MM.1S (cell line): ENCODE measurements around the gene KDM4C.

Experiments
- DNase-seq: peaks from one replicate; pipeline ENCODE4 v3.0.0-alpha.2; 2015
- H2AFZ ChIP-seq: fragments of 300-600 bp; sonication (generic); 2 replicates; pipeline ENCODE4 v1.6.0; 2016; ENCODE audit warnings: antibody characterized with exemption, low read length
- H3F3A ChIP-seq: fragments of 300-600 bp; sonication (generic); 2 replicates; pipeline ENCODE4 v1.6.1; 2016; ENCODE audit warnings: mild to moderate bottlenecking, antibody characterized with exemption, low read length, moderate library complexity, mixed read lengths; ENCODE audit not compliant: insufficient read depth
- H3K27ac ChIP-seq: fragments of 300-600 bp; sonication (generic); 2 replicates; pipeline ENCODE4 v1.5.1; 2016; ENCODE audit warnings: mild to moderate bottlenecking, low read length
- H3K27me3 ChIP-seq: fragments of 300-600 bp; sonication (generic); replicated peaks from 2 replicates; pipeline ENCODE4 v1.6.0; 2016; ENCODE audit warnings: low read length; ENCODE audit not compliant: insufficient read depth
- H3K36me3 ChIP-seq: fragments of 300-600 bp; sonication (generic); replicated peaks from 2 replicates; pipeline ENCODE4 v1.6.1; 2016; ENCODE audit warnings: mild to moderate bottlenecking, low read length, mixed read lengths; ENCODE audit not compliant: insufficient read depth
- H3K4me1 ChIP-seq: fragments of 300-600 bp; sonication (generic); 2 replicates; pipeline ENCODE4 v1.6.1; 2016; ENCODE audit warnings: low read length, mixed read lengths
- H3K4me2 ChIP-seq: fragments of 300-600 bp; sonication (generic); 2 replicates; pipeline ENCODE4 v1.6.0; 2016; ENCODE audit warnings: low read depth, low read length
- H3K4me3 ChIP-seq: fragments of 300-600 bp; sonication (generic); 2 replicates; pipeline ENCODE4 v1.5.1; 2016; ENCODE audit warnings: low read length, mixed read lengths
- H3K79me2 ChIP-seq: fragments of 300-600 bp; sonication (generic); 2 replicates; pipeline ENCODE4 v1.6.1; 2016; ENCODE audit warnings: mixed run types, low read length, mixed read lengths
- H3K9ac ChIP-seq: fragments of 300-600 bp; sonication (generic); 2 replicates; pipeline ENCODE4 v1.6.1; 2016; ENCODE audit warnings: low read length, mixed read lengths
- H3K9me2 ChIP-seq: fragments of 300-600 bp; sonication (generic); replicated peaks from 2 replicates; pipeline ENCODE4 v1.6.1; 2016; ENCODE audit warnings: mild to moderate bottlenecking, low read length, mixed read lengths; ENCODE audit not compliant: insufficient read depth
- H3K9me3 ChIP-seq: fragments of 300-600 bp; sonication (generic); replicated peaks from 2 replicates; pipeline ENCODE4 v1.6.1; 2016; ENCODE audit warnings: mild to moderate bottlenecking, low read length, mixed read lengths; ENCODE audit not compliant: insufficient read depth
- H4K20me1 ChIP-seq: fragments of 300-600 bp; sonication (generic); 2 replicates; pipeline ENCODE4 v1.6.1; 2016; ENCODE audit warnings: mild to moderate bottlenecking, low read length, moderate library complexity, mixed read lengths; ENCODE audit not compliant: insufficient read depth
- EZH2 ChIP-seq: fragments of 300-600 bp; sonication (generic); optimal IDR thresholded peaks from 2 replicates; pipeline ENCODE3; 2017; ENCODE audit warnings: low read depth, mild to moderate bottlenecking, antibody characterized with exemption, low read length, mixed read lengths
- EZH2phosphoT487 ChIP-seq: fragments of 300-600 bp; sonication (generic); IDR thresholded peaks from 2 replicates; pipeline ENCODE4 v1.6.1; 2018; ENCODE audit warnings: antibody characterized with exemption, low read length
- TF ChIP-seq, protein P1 (sequence below): fragments of 300-600 bp; sonication (generic); IDR thresholded peaks from 2 replicates; pipeline ENCODE4 v1.5.1; 2016; ENCODE audit warnings: antibody characterized with exemption, low read length, mixed read lengths

Gene KDM4C

DNA sequence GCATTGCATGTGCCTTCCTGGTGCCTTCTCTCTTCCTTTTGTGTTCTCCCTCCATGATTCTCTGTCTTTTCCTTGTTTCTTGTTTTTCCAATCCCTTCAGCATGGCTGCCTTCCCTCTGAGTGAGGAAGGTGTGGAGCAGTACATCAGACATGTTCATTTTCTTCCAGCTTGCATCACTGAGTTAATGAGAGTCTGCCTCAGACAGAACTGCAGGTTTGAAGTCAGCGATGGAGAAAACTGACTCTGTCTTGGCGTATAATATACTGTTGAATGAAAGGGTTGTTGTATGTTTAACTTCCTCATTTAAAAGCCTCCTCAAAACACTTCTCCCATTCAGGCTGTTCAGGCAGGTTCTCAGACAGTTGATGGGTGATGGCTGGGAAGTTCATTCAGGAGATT, 129.3 kb downstream of the KDM4C start:
- H3K9ac ChIP-seq: no peak overlapping the region
- H3K9me3 ChIP-seq: no peaks in the 10 kb centered on the region
- H4K20me1 ChIP-seq: no peaks in the 10 kb centered on the region
- H3K4me3 ChIP-seq: no peak overlapping the region
- H3K9me2 ChIP-seq: no peaks in the 10 kb centered on the region
- H3K79me2 ChIP-seq: no peaks in the 10 kb centered on the region
- no peaks in the 10 kb centered on the region for H3K27me3 ChIP-seq
- TF ChIP-seq, protein P1, sequence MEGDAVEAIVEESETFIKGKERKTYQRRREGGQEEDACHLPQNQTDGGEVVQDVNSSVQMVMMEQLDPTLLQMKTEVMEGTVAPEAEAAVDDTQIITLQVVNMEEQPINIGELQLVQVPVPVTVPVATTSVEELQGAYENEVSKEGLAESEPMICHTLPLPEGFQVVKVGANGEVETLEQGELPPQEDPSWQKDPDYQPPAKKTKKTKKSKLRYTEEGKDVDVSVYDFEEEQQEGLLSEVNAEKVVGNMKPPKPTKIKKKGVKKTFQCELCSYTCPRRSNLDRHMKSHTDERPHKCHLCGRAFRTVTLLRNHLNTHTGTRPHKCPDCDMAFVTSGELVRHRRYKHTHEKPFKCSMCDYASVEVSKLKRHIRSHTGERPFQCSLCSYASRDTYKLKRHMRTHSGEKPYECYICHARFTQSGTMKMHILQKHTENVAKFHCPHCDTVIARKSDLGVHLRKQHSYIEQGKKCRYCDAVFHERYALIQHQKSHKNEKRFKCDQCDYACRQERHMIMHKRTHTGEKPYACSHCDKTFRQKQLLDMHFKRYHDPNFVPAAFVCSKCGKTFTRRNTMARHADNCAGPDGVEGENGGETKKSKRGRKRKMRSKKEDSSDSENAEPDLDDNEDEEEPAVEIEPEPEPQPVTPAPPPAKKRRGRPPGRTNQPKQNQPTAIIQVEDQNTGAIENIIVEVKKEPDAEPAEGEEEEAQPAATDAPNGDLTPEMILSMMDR: no peak
- no peaks in the 10 kb centered on the region for H3K4me1 ChIP-seq
- H3K4me2 ChIP-seq: no peak overlapping the region
- no peak for DNase-seq
- no peaks in the 10 kb centered on the region for H3K36me3 ChIP-seq
- H3K27ac ChIP-seq: no peak overlapping the region
- no peaks in the 10 kb centered on the region; the same call in 1 of the 2 replicates for H3F3A ChIP-seq
- H2AFZ ChIP-seq: no peak overlapping the region

DNA sequence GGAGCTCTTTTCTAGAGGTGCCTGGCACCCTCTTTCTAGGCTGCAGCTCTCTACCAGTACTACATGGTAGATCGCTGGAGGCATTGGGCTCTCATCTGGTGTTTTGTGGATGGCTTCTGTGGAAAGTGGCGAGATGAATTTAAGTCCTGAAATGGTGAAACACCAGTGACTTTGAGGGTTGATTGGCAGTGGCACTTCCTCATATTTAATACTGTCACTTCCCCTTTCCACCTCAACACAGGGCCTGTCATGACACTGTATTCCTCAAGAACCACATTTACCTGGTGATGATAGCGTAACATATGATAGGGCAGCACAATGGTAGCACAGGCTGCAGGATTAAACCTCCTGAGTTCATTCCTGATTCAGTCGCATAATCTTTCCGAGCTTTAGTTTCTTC, 132.1 kb downstream of the KDM4C start:
- no peaks in the 10 kb centered on the region for H4K20me1 ChIP-seq
- no peaks in the 10 kb centered on the region for H3K9me2 ChIP-seq
- H3K36me3 ChIP-seq: no peaks in the 10 kb centered on the region; the same call in 1 of the 2 replicates
- no peaks in the 10 kb centered on the region for H3K4me1 ChIP-seq
- no peak overlapping the region for H3K9ac ChIP-seq
- no peak for DNase-seq
- no peak overlapping the region for H3K4me2 ChIP-seq
- no peak for TF ChIP-seq EZH2
- TF ChIP-seq EZH2phosphoT487: no peak
- TF ChIP-seq, protein P1: no peak
- no peak overlapping the region for H3K27ac ChIP-seq
- H3K4me3 ChIP-seq: no peak overlapping the region
- H2AFZ ChIP-seq: no peak overlapping the region
- H3K79me2 ChIP-seq: no peaks in the 10 kb centered on the region
- no peaks in the 10 kb centered on the region for H3K27me3 ChIP-seq
- H3K9me3 ChIP-seq: no peaks in the 10 kb centered on the region
- H3F3A ChIP-seq: no peaks in the 10 kb centered on the region; the same call in 1 of the 2 replicates

DNA sequence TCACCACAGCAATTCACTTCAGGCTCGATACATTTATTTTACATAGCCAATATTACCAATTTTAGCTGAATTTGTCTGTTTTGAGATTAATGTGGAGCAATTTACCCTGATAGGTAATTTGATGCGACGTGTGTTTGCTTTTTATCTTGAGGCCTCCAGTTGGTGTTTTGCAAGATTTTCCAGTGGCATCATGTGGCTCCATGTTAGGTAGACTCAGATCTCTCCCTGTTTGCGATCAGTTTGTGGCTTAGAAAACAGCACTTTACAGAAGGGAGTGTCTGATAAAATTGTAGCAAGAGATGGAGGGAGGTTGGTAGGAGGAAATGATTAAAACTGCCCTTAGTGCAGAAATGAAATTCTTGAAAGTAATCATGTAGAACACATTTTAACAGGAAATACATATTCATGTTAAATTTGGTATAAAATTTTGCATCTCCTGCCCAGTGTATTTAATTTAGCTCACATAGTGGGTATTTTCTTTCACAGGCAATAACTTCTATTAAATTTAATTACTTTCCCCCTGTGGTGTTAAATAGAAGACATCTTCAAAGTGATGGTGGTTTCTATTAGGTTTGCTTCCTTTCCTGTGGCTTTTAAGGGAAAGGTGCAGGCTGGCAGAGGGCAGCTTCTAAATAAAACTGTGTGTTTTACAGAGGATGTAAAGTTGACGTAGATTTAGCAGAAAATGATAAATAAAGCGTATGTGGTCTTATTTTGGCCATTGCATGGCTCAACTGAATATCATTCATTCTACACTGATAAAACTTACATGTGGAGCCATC, 135.8 kb downstream of the KDM4C start:
- Histone ChIP-seq H3K9me2 (no peaks in the 10 kb centered on the region), H3K9me3 (no peaks in the 10 kb centered on the region), H3K4me3 (no peak overlapping the region), H4K20me1 (no peaks in the 10 kb centered on the region), H3K4me1 (no peaks in the 10 kb centered on the region), H3K4me2 (no peak overlapping the region), H3K27ac (no peak overlapping the region), H3K79me2 (no peaks in the 10 kb centered on the region), H3K9ac (no peak overlapping the region), H3K27me3 (no peaks in the 10 kb centered on the region), H3F3A (no peaks in the 10 kb centered on the region; the same call in 1 of the 2 replicates), H3K36me3 (no peaks in the 10 kb centered on the region; the same call in 1 of the 2 replicates), H2AFZ (no peak overlapping the region)
- no peak for DNase-seq
- TF ChIP-seq, protein P1: no peak
- no peak for TF ChIP-seq EZH2
- TF ChIP-seq EZH2phosphoT487: no peak
